K562 (cell line): Measurements from ENCODE around the gene SLK. TPM values are rescaled to one million over a fixed set of nuclear protein-coding genes. Genes with fewer than 3 reads are reported as not detected.

Experiments used
- ATF7 ChIP-seq: fragments of 450-650 bp; IDR thresholded peaks from 2 replicates; pipeline ENCODE4 v1.7.1; 2014; ENCODE audit warnings: mild to moderate bottlenecking, moderate library complexity
- CBFB ChIP-seq: sonication (generic); formaldehyde crosslinking; IDR thresholded peaks from 2 replicates; pipeline ENCODE4 v1.4.0; 2020; ENCODE audit warnings: mild to moderate bottlenecking, missing genetic modification reagents
- CC2D1A ChIP-seq: fragments of 450-650 bp; IDR thresholded peaks from 2 replicates; pipeline ENCODE4 v1.6.1; 2017; ENCODE audit warnings: mild to moderate bottlenecking
- CLOCK ChIP-seq: fragments of 250-450 bp; sonication (Bioruptor Pico); IDR thresholded peaks from 2 replicates; pipeline ENCODE4 v1.4.0; 2020; ENCODE audit warnings: mild to moderate bottlenecking, moderate library complexity, borderline replicate concordance
- CTCF ChIP-seq, 3 experiments: IDR thresholded peaks in 2 of 3; conservative IDR thresholded peaks in 1 of 3; 2 replicates each; pipeline ENCODE4 v1.5.1; 2011 to 2012; ENCODE audit warnings: low read length in 3 of 3, mild to moderate bottlenecking in 3 of 3, control low read depth in 2 of 3, improper control_type of control experiment in 1 of 3, inconsistent platforms in 1 of 3, low read depth in 1 of 3, mixed read lengths in 1 of 3, moderate library complexity in 1 of 3; ENCODE audit not compliant: insufficient read depth in 2 of 3
- DEAF1 ChIP-seq: fragments of 450-650 bp; formaldehyde crosslinking; IDR thresholded peaks from 2 replicates; pipeline ENCODE4 v1.4.0; 2020; ENCODE audit warnings: mild to moderate bottlenecking, moderate library complexity
- E2F8 ChIP-seq: fragments of 450-650 bp; IDR thresholded peaks from 2 replicates; pipeline ENCODE4 v1.7.1; 2018; ENCODE audit warnings: mild to moderate bottlenecking, low read depth; ENCODE audit not compliant: partially characterized antibody
- KDM1A ChIP-seq, 2 experiments: fragments of 450-650 bp; IDR thresholded peaks; 2 replicates each; pipeline ENCODE4 v1.6.1; 2016; ENCODE audit warnings: mild to moderate bottlenecking in 2 of 2
- MYNN ChIP-seq, 2 experiments: sonication (generic); formaldehyde crosslinking in 1 of 2; IDR thresholded peaks; 2 replicates each; pipeline versions ENCODE4 v1.5.0 to v1.6.1; 2016 to 2020; ENCODE audit warnings: antibody characterized with exemption in 1 of 2, missing genetic modification reagents in 1 of 2
- SLC30A9 ChIP-seq: fragments of 250-450 bp; sonication (Bioruptor Pico); IDR thresholded peaks from 2 replicates; pipeline ENCODE4 v1.8.0; 2022; ENCODE audit warnings: mild to moderate bottlenecking, moderate library complexity
- SREBF2 ChIP-seq: sonication (generic); formaldehyde crosslinking; IDR thresholded peaks from 2 replicates; pipeline ENCODE4 v1.4.0; 2020; ENCODE audit warnings: mild to moderate bottlenecking, missing genetic modification reagents
- TCF7 ChIP-seq: sonication (generic); IDR thresholded peaks from 2 replicates; pipeline ENCODE4 v1.6.1; 2016; ENCODE audit warnings: antibody characterized with exemption, borderline replicate concordance
- ZEB2 ChIP-seq: fragments of 450-650 bp; IDR thresholded peaks from 2 replicates; pipeline ENCODE4 v1.6.1; 2016
- ZNF174 ChIP-seq: fragments of 250-450 bp; sonication (Bioruptor Pico); IDR thresholded peaks from 2 replicates; pipeline ENCODE4 v1.4.0; 2020; ENCODE audit warnings: mild to moderate bottlenecking
- ZNF175 ChIP-seq: fragments of 200-800 bp; sonication (Bioruptor generic); IDR thresholded peaks from 2 replicates; pipeline ENCODE4 v1.6.1; 2016; ENCODE audit warnings: low read depth, mild to moderate bottlenecking, missing genetic modification characterization, missing compliant biosample characterization
- ZNF239 ChIP-seq: fragments of 250-450 bp; sonication (Bioruptor Pico); IDR thresholded peaks from 2 replicates; pipeline ENCODE4 v1.4.0; 2020; ENCODE audit warnings: mild to moderate bottlenecking
- ZNF3 ChIP-seq: fragments of 250-450 bp; sonication (Bioruptor Pico); IDR thresholded peaks from 2 replicates; pipeline ENCODE4 v1.5.0; 2021; ENCODE audit warnings: mild to moderate bottlenecking, moderate library complexity
- polyA plus RNA-seq, 8 experiments: library from polyadenylated mRNA; depleted of rRNA in 4 of 8; stranded (reverse) in 5 of 8; unstranded in 3 of 8; fragments of >200 nt; fragmentation: Nextera tagmentation in 2 of 8; fragmentation: Illumina TruSeq in 1 of 8; extraction: Ambion mirVana in 2 of 8; extraction: Trizol in 1 of 8; gene quantifications; 2 replicates each; pipeline versions ENCODE4 v1.2.1 to v1.2.3, GENCODE V29; 2011 to 2014; ENCODE audit warnings: inconsistent platforms in 1 of 8, missing spikeins in 1 of 8
- total RNA-seq, 7 experiments: library from RNA; depleted of rRNA in 6 of 7; stranded (reverse); fragments of >200 nt in 6 of 7; fragmentation: Illumina TruSeq in 2 of 7; extraction: Trizol in 2 of 7; gene quantifications; 2 replicates each; pipeline versions ENCODE4 v1.2.1 to v1.2.3, GENCODE V29; 2011 to 2021; ENCODE audit warnings: low replicate concordance in 1 of 7

The SLK gene
- total and polyA plus RNA-seq, 9 of the 15 experiments (the other 6 are each of a cell fraction or from before 2014, with no cell fraction given) = 8.2 to 40.0 (median 23.4) TPM

GRCh38 chr10:103918053-103918846, 48.7 kb upstream of the SLK start, which contains the start of gene STN1 (continued):
- TF ChIP-seq KDM1A (IDR thresholded peaks at IDR 0.05) (peak; percentile 28 to 64; a peak in 2 of 4 replicates), ZNF239 (CRISPR knock-in tag) (no peak), MYNN (IDR thresholded peaks at IDR 0.05) (no peak), MYNN (CRISPR knock-in tag; IDR thresholded peaks at IDR 0.05) (no peak), CLOCK (CRISPR knock-in tag) (no peak), ZNF3 (CRISPR knock-in tag) (no peak), ZNF174 (CRISPR knock-in tag) (no peak), E2F8 (no peak), ZEB2 (no peak), ZNF175 (CRISPR knock-in tag) (no peak), DEAF1 (CRISPR knock-in tag) (no peak), TCF7 (no peak), SLC30A9 (CRISPR knock-in tag) (no peak), SREBF2 (CRISPR knock-in tag) (no peak), ATF7 (no peak), CC2D1A (0 out of 2 replicates have a peak, but pooled peaks have one; percentile 27), CBFB (CRISPR knock-in tag) (no peak), CTCF (IDR thresholded peaks at IDR 0.05 in 2 of 3, conservative IDR thresholded peaks at IDR 0.05 in 1 of 3; ENCODE audit: insufficient read depth in 2 of 3, low read depth in 1 of 3, low read length in 3 of 3) (peak; percentile 22 to 34 (median 30); a peak in 2 of 6 replicates)
